NCI-H1105 treated with DMSO at 0.1 percent for 48 hours (cell line): ENCODE data around the gene TMEM273.

Experiments used
- DNase-seq: peaks from one replicate; lab custom pipeline; 2025; lab: John Stamatoyannopoulos, UW

The TMEM273 gene

GRCh38 chr10:49175587-49176309 is 12.4 kb downstream of the TMEM273 start:
- no peak for DNase-seq

- no peak for DNase-seq
Measured at GRCh38 chr10:49174926-49175500, 13.2 kb downstream of the TMEM273 start.

DNA sequence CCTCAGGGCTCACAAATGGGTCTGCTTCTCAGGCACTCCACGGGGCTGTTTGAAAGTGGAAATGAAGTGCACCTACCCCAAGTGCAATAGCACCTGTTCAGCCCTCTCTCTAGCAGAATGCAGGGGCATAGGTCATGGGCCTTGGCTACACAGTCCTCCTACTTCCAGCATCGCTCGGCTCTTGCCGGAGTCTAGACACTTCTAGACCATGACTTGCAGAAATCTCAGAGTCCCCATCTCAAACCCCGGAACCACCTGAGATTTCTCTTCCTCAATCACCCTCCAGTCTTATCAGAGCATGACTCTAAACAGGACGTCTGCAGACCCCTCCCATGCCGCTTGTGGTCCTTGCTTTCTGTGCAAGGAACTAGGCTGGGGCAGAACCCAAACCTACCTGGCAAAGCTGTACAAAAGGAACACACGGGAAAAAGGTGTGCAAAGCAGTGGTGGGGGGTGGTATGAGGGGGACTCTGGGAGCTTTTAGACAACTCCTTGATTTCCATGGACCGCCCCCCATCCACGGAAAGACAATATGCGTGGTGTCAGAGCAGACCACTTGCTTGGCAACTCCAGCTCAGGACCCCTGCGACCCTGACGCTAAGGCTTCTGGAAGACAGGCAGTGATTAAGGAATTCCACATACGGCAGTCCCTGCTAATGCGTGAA is 13.8 kb downstream of the TMEM273 start:
- no peak for DNase-seq

DNA sequence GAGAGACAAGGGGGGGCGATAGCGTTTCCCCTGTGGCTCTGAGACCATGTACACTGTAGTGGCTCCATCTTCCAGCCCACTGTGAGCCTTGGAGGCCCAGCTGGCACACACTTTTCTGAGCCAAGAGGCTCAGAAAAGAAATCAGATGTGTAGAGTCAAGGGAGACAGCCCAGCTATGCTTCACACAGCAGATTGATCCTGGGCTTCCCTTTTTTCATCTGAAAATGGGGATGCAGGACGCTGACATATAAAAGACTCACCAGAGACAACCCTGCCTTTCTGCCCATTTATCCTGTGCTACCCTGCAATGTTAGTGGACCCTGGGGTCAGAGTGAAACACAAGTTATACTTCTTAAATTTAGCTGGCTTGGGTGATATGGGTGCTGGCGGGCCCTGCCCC is 14.3 kb downstream of the TMEM273 start:
- no peak for DNase-seq

DNA sequence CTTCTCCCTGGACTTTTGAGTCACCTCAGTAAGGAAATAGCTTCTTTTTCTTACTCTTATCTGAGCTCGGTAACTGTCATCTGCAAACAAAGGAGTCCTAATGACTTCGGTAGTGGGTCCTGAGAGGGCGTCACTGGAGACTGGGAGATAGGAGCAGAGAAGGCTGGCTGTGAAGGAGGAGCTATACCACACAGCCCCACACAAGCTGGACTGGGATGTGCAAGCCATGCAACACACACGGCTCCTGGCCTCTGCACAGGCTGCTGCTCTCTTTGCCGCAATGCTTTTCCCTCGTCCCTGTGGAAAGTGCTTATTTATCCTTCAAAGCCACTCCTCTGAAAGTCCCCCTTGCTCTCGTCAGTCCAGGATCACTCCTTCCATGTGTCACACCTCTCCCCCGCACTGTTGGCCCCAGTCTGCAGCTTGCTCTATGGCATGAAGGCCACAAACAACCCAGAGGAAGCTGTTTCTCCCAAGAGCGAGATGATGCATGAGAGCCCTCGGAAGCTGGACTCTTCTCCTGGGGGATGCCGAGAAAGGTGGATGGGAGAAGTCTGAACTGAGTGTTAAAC is 14.9 kb downstream of the TMEM273 start:
- DNase-seq: no peak

DNA sequence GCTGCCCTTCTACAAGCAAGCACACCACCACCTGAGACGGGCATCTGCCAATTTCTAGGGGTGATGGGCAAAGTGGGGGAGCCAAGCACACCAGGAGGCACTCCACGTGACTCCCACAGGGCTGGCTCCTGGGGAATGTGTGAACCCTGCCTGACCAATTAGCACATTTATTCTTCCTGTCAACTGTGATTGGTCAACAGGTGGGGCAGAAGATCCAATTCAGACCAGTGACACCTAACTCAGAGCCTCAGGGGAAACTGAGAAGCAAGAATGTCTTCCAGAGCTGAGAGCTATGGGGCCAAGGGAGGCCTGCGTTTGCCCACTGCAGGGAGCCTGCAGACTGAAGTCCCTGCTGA is 15.4 kb downstream of the TMEM273 start:
- DNase-seq: no peak

DNA sequence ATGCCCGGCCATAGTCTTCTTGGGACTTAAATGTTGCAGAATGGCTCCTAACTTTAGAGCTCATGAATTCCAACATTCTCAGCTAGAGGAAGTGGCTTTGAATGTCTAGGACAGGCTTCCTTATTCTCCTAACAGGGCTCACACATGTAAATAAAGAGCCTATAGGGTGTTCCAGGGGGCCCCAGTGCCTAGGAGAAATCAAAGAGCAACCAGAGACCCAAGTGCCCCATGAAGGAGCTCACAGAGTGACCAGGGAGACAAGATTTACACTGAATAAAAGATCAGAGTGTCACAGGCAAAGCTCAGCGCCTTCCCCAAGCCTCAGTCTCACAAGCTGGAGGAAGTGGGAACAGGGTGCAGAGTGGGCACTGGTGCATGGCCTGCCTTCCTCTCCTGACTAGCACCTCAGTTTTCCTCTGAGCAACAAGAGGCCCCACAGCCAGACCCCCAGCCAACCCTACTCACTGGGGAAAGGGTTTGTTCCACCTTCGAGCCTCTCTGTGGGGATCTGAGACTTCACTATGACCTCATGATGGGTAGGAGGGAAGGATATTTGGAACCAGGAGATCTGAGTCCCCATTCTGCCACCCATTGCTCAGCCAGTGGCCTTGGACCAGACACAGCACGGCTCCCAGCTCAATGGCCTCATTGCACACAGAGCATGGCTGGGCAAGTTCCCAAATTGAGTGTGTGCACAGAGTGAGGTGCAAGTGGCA is 16.0 kb downstream of the TMEM273 start:
- no peak for DNase-seq

- DNase-seq: no peak
Measured at GRCh38 chr10:49171326-49172060, 16.7 kb downstream of the TMEM273 start.

GRCh38 chr10:49170632-49171325 is 17.4 kb downstream of the TMEM273 start:
- DNase-seq: no peak

DNA sequence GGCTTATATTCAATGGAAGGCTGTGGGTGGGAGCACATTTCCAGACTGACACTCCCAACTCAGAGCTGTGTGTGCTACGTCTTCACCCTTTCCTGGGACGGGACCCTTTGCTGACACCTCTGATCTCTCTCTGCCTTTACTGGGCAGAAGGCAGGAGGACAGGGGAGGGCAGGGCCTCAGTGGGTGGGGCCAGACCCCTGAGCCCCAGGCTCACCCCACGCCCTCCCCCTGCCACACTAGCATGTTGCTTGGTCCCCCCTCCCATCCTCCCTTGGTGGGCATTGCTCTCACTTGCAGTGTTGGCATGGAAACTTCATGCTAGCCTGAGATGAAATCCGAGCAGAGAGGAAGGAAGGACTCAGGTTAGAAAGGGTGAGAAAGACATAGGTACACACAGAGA is 18.4 kb downstream of the TMEM273 start:
- DNase-seq: no peak

DNA sequence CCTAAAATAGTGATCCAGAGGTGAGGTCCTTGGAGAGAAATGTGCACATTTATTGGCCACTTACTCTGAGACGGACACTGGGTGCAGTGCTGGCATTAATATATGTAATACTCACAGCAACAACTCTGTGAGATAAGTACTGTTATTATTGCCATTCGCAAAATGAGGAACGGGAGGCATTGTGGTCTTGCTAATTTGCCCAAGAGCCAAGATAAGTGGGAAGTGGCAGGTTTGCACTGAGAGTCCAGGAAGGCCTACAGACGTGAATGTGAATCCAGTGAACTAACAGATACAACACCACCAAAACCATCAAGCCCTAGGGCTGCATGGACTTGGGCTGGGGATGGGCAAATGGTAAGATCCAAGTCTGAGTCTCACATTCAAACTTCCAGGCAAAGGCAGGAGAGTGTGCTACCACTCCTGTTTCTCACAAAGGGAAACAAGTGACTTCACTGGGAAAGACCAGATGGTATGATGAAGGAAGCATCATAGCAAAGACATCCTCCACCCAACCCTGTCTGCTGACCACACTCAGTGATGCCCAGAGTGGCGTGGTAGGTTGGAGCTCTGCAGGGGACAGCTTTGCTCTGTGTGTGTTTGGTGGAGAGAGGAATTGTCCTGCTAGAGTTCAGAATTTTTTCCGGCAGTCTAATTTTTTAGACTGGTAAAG is 19.2 kb downstream of the TMEM273 start:
- DNase-seq: no peak

- DNase-seq: no peak
Measured at GRCh38 chr10:49168171-49168540, 20.0 kb downstream of the TMEM273 start.

GRCh38 chr10:49167425-49168170 is 20.6 kb downstream of the TMEM273 start:
- no peak for DNase-seq

DNA sequence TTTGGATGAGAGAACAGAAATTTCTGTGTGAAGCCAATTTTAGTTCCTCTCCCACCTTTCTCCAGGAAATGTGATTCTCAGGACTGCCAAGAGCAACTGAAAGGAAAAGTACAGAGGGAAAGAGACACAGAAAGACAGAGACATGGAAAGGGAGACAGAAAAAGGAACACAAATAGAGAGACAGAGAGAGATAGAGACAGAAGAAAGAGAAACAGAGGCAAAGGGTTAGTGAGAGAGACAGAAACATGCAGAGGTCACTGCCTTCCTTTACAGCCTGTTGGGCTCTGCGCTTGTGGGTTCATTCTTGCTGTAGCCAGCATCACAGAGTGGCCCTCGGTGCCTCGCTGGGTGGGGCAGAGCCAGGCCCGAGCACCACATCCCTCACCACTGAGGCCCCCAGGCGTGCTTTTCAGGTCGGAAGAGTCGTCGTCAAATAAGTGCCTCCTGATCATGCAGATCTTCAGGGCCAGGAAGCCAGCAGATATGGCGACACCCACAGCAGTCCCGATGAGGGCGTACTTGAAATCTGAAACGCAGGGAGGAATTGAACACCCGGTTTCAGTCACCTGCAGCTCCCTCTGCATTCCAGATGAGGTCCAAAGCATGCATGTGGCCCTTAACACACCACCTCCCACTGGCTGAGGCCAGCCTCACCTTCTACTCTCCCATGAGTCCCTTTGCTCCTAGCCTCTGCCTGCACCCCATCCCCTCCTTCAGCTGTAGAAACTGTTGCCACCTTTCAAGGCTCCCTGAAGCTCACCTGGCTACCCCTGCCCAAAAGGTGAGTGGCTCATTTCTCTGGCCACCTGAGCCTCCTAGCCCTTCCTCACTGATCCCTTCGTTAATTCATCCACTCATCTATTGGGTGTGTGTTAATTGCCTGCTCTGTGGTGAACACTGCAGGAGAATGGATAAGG is 21.4 kb downstream of the TMEM273 start:
- no peak for DNase-seq

DNA sequence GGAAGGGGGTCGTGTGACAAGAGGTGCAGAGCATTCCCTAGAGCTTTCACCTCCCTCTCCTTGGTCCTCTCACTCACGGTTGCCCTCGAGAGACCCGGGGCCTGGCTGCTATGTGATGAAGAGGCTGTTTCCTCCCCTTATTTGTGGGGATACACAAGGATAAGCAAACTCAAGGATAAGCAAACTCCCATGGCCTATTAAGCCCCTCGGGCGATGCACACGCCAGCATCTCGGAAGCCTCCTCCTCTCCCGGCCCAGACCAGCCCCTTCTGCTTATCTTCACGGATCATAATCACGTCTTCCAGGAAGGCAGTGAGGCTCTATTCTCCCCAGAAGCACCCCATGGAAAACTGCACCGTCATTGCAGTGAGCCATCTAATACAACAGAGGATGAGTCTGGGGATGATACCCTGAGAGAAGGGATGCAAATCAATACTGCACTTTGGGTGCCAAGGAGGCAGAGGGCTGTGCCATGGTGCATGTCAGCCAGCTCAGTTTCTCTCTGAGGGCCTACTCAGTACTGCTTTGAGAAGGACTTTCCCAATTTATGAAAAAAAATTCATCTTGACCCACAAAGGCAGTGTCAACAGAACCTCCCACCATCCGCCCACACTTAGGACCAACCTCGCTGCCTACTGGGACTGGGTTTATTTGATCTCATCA is 22.2 kb downstream of the TMEM273 start:
- no peak for DNase-seq

- no peak for DNase-seq
Measured at GRCh38 chr10:49165259-49165658, 22.9 kb downstream of the TMEM273 start.

DNA sequence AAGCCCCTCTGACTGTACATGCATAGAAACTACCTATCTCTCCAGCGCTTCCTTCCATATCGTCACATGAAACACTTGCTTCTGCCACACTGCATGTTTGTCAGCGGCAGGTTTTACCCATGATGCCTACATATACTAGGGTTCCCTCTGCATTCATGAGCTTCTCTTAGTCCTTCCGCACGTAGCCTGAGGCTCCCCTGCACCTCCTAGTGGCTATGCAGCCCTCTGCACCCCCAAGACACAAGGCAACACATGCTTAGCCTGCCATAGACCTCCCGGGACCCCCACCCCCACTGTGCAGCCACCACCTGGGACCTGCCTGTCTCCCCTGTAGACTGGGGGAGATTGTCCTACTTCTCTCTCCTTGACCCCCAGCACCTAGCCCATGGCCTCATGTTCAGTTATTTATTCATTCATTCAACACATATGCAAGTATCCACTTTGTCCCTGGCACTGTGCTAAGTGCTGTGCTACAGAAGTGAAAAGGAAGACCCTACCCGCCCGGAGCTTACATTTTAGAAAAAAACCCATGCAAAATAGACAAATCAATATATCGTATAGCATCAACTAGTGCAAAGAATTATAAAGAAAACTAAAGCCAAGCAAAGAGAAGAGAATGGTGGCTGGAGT is 23.5 kb downstream of the TMEM273 start:
- no peak for DNase-seq

DNA sequence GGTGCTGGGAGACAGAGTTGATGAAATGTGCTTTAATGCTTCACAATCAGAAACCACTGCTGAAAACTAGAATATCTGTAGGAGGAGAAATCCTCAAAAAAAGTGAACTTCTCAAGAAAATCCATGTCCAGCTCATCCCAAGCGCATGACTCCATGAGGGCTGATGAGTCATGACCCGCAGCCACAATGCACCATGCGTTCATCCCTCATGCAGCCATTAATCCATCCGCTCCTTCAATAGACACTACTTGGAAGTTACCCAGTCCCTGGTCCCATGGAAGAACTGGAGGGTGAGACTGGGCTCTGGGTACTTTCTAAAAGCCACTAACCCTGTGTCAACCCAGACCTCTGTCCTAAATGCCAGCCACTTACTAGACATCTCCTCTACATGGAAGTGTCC is 24.4 kb downstream of the TMEM273 start:
- no peak for DNase-seq
